Endothelial cell of umbilical vein (primary cell): ENCODE results near the gene GNAL. TPM values are rescaled to one million over a fixed set of nuclear protein-coding genes. Genes with fewer than 3 reads are reported as not detected.

Experiments
- BruUV-seq: library from RNA; stranded (reverse); fragments of 400-500 nt; replicated peaks from 2 replicates; lab custom pipeline; 2021; lab: Mats Ljungman, UMichigan
- CTCF ChIA-PET: fragments of 300-600, 350-600 bp; sonication (Branson Sonifier 250); formaldehyde crosslinking; loops from one replicate; lab custom pipeline; 2021; ENCODE audit warnings: antibody characterized with exemption, inconsistent platforms; lab: Charles Lee
- POLR2A ChIA-PET: fragments of 300-600, 350-600 bp; sonication (Branson Sonifier 250); formaldehyde crosslinking; loops from one replicate; lab custom pipeline; 2021; ENCODE audit warnings: antibody characterized with exemption, inconsistent platforms; lab: Charles Lee
- DNase-seq: peaks from one replicate; pipeline ENCODE4 v3.0.0-alpha.2; 2011; ENCODE audit warnings: low read depth, low spot score
- FAIRE-seq: peaks from 2 replicates; lab custom pipeline; 2011; peaks lifted over from hg19 to GRCh38; lab: Jason Lieb, UNC
- H2AFZ ChIP-seq: 2 replicates; pipeline ENCODE4 v1.6.0; 2012; ENCODE audit warnings: low read depth, low read length, control low read depth, inconsistent platforms
- H3K27ac ChIP-seq: 2 replicates; pipeline ENCODE4 v1.5.1; 2011; ENCODE audit warnings: low read depth, mild to moderate bottlenecking, control low read depth, low read length, moderate library complexity; ENCODE audit not compliant: insufficient read depth
- H3K27me3 ChIP-seq, 2 experiments: 2 replicates each; pipeline versions ENCODE4 v1.6.0 to v1.6.1; 2011; ENCODE audit warnings: low read length in 2 of 2, mixed read lengths in 1 of 2; ENCODE audit not compliant: control insufficient read depth in 2 of 2, insufficient read depth in 2 of 2
- H3K36me3 ChIP-seq, 2 experiments: 2 replicates in 1 of 2; 3 replicates in 1 of 2; pipeline ENCODE4 v1.5.1; 2011; ENCODE audit warnings: low read length in 2 of 2, mild to moderate bottlenecking in 1 of 2, moderate library complexity in 1 of 2; ENCODE audit not compliant: control insufficient read depth in 2 of 2, insufficient read depth in 2 of 2; ENCODE audit errors: extremely low read depth in 1 of 2
- H3K4me1 ChIP-seq: 3 replicates; pipeline ENCODE4 v1.5.1; 2011; ENCODE audit warnings: mild to moderate bottlenecking, low read length; ENCODE audit not compliant: control insufficient read depth, insufficient read depth; ENCODE audit errors: extremely low read depth
- H3K4me2 ChIP-seq: 2 replicates; pipeline ENCODE4 v1.6.1; 2011; ENCODE audit warnings: low read length, control low read depth, mixed read lengths; ENCODE audit not compliant: insufficient read depth
- H3K4me3 ChIP-seq, 3 experiments: fragments of 200-600 bp in 1 of 3; sonication (generic), shearing (Covaris generic) in 1 of 3; replicated peaks in 1 of 3; 2 replicates each; pipeline ENCODE4 v1.5.1; 2011 to 2016; ENCODE audit warnings: control low read depth in 3 of 3, low read length in 3 of 3, mild to moderate bottlenecking in 2 of 3, inconsistent platforms in 1 of 3, low read depth in 1 of 3, moderate library complexity in 1 of 3; ENCODE audit not compliant: insufficient read depth in 1 of 3
- H3K79me2 ChIP-seq: 2 replicates; pipeline ENCODE4 v1.6.0; 2012; ENCODE audit warnings: low read length, inconsistent platforms; ENCODE audit not compliant: control insufficient read depth, insufficient read depth
- H3K9ac ChIP-seq: replicated peaks from 2 replicates; pipeline ENCODE3; 2011; ENCODE audit warnings: low read length, control low read depth; ENCODE audit not compliant: insufficient read depth; ENCODE audit errors: extremely low read depth
- H3K9me1 ChIP-seq: replicated peaks from 3 replicates; pipeline ENCODE4 v1.6.0; 2011; ENCODE audit warnings: mild to moderate bottlenecking, low read length; ENCODE audit not compliant: control insufficient read depth, insufficient read depth; ENCODE audit errors: extremely low read depth
- H3K9me3 ChIP-seq: replicated peaks from 2 replicates; pipeline ENCODE4 v1.5.1; 2012; ENCODE audit warnings: low read length, inconsistent platforms; ENCODE audit not compliant: control insufficient read depth, insufficient read depth
- H4K20me1 ChIP-seq: replicated peaks from 2 replicates; pipeline ENCODE3; 2011; ENCODE audit warnings: mild to moderate bottlenecking, low read length; ENCODE audit not compliant: control insufficient read depth, insufficient read depth; ENCODE audit errors: extremely low read depth
- EZH2 ChIP-seq: IDR thresholded peaks from 2 replicates; pipeline ENCODE4 v1.6.1; 2012; ENCODE audit warnings: borderline replicate concordance, low read depth, mild to moderate bottlenecking, moderate library complexity, low read length, inconsistent platforms; ENCODE audit not compliant: severe bottlenecking
- FOS ChIP-seq: IDR thresholded peaks from 2 replicates; pipeline ENCODE4 v1.6.1; 2011; ENCODE audit warnings: mild to moderate bottlenecking, low read length, moderate library complexity, borderline replicate concordance; ENCODE audit not compliant: insufficient read depth
- GATA2 ChIP-seq: IDR thresholded peaks from 2 replicates; pipeline ENCODE4 v1.7.0; 2011; ENCODE audit warnings: low read depth, mild to moderate bottlenecking, moderate library complexity, mixed read lengths, low read length; ENCODE audit not compliant: insufficient read length, insufficient read depth
- JUN ChIP-seq: IDR thresholded peaks from 2 replicates; pipeline ENCODE4 v1.6.1; 2011; ENCODE audit warnings: borderline replicate concordance, low read depth; ENCODE audit not compliant: insufficient read length, insufficient read depth
- MAX ChIP-seq: IDR thresholded peaks from 2 replicates; pipeline ENCODE4 v1.6.1; 2011; ENCODE audit not compliant: insufficient read depth, insufficient read length
- MYC ChIP-seq: IDR thresholded peaks from one replicate; pipeline ENCODE4 v1.6.1; 2011; ENCODE audit warnings: mild to moderate bottlenecking, low read depth, low read length
- POLR2A ChIP-seq: IDR thresholded peaks from 2 replicates; pipeline ENCODE4 v1.6.1; 2012; ENCODE audit warnings: low read depth, mild to moderate bottlenecking, control low read depth, low read length
- POLR2AphosphoS5 ChIP-seq: IDR thresholded peaks from 2 replicates; pipeline ENCODE4 v1.6.1; 2012; ENCODE audit warnings: low read depth, mild to moderate bottlenecking, control low read depth, low read length, moderate library complexity; ENCODE audit not compliant: insufficient read depth
- dilution Hi-C: fragments of 300-500 bp; cut with MboI; formaldehyde crosslinking; loops from one replicate; pipeline ENCODE4 v1.15.0; 2019; ENCODE audit warnings: low sequenced_read_pairs; ENCODE audit not compliant: extremely low pct_ligation_motif_present
- intact Hi-C: fragments of 100-400 bp; cut with micrococcal nuclease; formaldehyde crosslinking; loops from one replicate; pipeline ENCODE4 v1.10.0; 2022
- polyA plus RNA-seq, 4 experiments: library from polyadenylated mRNA; depleted of rRNA in 3 of 4; stranded (reverse) in 3 of 4; unstranded in 1 of 4; fragments of >200 nt; gene quantifications; 2 replicates each; pipeline versions ENCODE4 v1.2.1 to v1.2.3, GENCODE V29; 2011 to 2012; ENCODE audit warnings: missing spikeins in 1 of 4
- total RNA-seq: library from RNA; stranded (reverse); gene quantifications from 2 replicates; pipeline ENCODE4 v1.2.3, GENCODE V29; 2021
- TF ChIP-seq, protein P1 (sequence below), 2 donors: IDR thresholded peaks; 1 replicate in 1 of 2; 2 replicates in 1 of 2; pipeline ENCODE4 v1.5.1; 2011; ENCODE audit warnings: low read length in 2 of 2, mild to moderate bottlenecking in 2 of 2, moderate library complexity in 2 of 2, control low read depth in 1 of 2, inconsistent platforms in 1 of 2, low read depth in 1 of 2; ENCODE audit not compliant: insufficient read depth in 1 of 2; ENCODE audit errors: extremely low read depth in 1 of 2

The GNAL gene
- total and polyA plus RNA-seq, 2 donors (not counting 3 experiments of a cell fraction or from before 2014, with no cell fraction given), result 0.07 to 0.73 TPM

- CTCF ChIA-PET, result no interaction called here
- intact Hi-C loops, result no loop called here
- Histone ChIP-seq H3K27ac (no peak overlapping the region), H2AFZ (no peak overlapping the region), H3K9me3 (no peaks in the 10 kb centered on the region), H3K4me1 (no peaks in the 10 kb centered on the region), H3K9me1 (no peaks in the 10 kb centered on the region), H3K27me3 (no peaks in the 10 kb centered on the region), H3K79me2 (no peaks in the 10 kb centered on the region), H3K36me3 (no peaks in the 10 kb centered on the region), H3K4me3 (no peak overlapping the region), H3K4me2 (no peak overlapping the region), H3K9ac (no peak overlapping the region), H4K20me1 (no peaks in the 10 kb centered on the region)
- FAIRE-seq, result no peak
- BruUV-seq, result no TSS peak
- POLR2A ChIA-PET, result no interaction called here
- no peak for TF ChIP-seq GATA2
- TF ChIP-seq JUN, result no peak
- no peak for TF ChIP-seq POLR2AphosphoS5
- no peak for TF ChIP-seq POLR2A
- TF ChIP-seq, protein P1, sequence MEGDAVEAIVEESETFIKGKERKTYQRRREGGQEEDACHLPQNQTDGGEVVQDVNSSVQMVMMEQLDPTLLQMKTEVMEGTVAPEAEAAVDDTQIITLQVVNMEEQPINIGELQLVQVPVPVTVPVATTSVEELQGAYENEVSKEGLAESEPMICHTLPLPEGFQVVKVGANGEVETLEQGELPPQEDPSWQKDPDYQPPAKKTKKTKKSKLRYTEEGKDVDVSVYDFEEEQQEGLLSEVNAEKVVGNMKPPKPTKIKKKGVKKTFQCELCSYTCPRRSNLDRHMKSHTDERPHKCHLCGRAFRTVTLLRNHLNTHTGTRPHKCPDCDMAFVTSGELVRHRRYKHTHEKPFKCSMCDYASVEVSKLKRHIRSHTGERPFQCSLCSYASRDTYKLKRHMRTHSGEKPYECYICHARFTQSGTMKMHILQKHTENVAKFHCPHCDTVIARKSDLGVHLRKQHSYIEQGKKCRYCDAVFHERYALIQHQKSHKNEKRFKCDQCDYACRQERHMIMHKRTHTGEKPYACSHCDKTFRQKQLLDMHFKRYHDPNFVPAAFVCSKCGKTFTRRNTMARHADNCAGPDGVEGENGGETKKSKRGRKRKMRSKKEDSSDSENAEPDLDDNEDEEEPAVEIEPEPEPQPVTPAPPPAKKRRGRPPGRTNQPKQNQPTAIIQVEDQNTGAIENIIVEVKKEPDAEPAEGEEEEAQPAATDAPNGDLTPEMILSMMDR (IDR thresholded peaks at IDR 0.05; ENCODE audit: extremely low read depth in 1 of 2, insufficient read depth in 1 of 2, low read depth in 1 of 2, low read length in 2 of 2), result no peak
- TF ChIP-seq MYC, result no peak
- TF ChIP-seq EZH2, result no peak
- no peak for TF ChIP-seq MAX
- TF ChIP-seq FOS, result no peak
- no peak for DNase-seq
- dilution Hi-C loops, result no loop called here
Observed at GRCh38 chr18:11823545-11823944, 134.5 kb downstream of the GNAL start.
